ENCODE results near the gene CACNA1B.
A peak's percentile ranks its signal among the peaks of the same experiment; 100 is the strongest.

CACNA1B gene

DNA sequence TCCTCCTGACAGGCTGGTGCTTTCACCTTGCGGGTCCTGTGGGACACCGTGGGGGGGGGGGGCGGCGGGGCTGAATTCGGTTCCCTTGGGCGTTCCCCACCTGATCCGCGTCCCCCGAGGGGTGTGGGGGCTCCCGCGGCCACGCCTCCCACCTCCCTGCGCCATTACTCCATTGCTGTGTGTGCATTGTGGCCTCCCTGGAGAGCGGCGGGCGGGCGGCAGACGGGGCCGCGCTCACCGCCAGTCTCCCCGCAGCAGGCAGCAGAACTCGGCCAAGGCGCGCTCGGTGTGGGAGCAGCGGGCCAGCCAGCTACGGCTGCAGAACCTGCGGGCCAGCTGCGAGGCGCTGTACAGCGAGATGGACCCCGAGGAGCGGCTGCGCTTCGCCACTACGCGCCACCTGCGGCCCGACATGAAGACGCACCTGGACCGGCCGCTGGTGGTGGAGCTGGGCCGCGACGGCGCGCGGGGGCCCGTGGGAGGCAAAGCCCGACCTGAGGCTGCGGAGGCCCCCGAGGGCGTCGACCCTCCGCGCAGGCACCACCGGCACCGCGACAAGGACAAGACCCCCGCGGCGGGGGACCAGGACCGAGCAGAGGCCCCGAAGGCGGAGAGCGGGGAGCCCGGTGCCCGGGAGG lies 145.3 kb downstream of the CACNA1B start:
- H3K4me3 ChIP-seq (ENCODE audit: low read length) = no peak overlapping the region
- H3K79me2 ChIP-seq (ENCODE audit: control insufficient read depth, insufficient read depth, low read length) = no peaks in the 10 kb centered on the region
- no peak overlapping the region for H2BK120ac ChIP-seq (ENCODE audit: low read depth, low read length)
- H3K9ac ChIP-seq (ENCODE audit: low read length) = peak overlapping the region; percentile 51
- no peak overlapping the region for H2AK5ac ChIP-seq (ENCODE audit: low read length)
- H2BK5ac ChIP-seq (ENCODE audit: low read length) = no peak overlapping the region
- peak overlapping the region; percentile 16 for H3K18ac ChIP-seq (ENCODE audit: low read length)
- H3K4me2 ChIP-seq (ENCODE audit: low read length) = peak overlapping the region; percentile 42
- no peak overlapping the region for H2BK15ac ChIP-seq (replicated peaks; ENCODE audit: low read depth)
- no peaks in the 10 kb centered on the region for H3K4me1 ChIP-seq (ENCODE audit: control insufficient read depth, low read depth, low read length)
- no peak overlapping the region for H3K23ac ChIP-seq (ENCODE audit: low read length)
- no peak overlapping the region for H3K27ac ChIP-seq (ENCODE audit: low read depth, low read length)
- no peaks in the 10 kb centered on the region for H3K79me1 ChIP-seq (ENCODE audit: low read length)
- H3K36me3 ChIP-seq (ENCODE audit: control insufficient read depth, insufficient read depth, low read length) = no peaks in the 10 kb centered on the region
- peak; percentile 36 for DNase-seq
- no peak overlapping the region for H4K5ac ChIP-seq (ENCODE audit: low read length)
- H3K27me3 ChIP-seq (ENCODE audit: insufficient read depth, low read length, poor library complexity) = no peaks in the 10 kb centered on the region
- no peak overlapping the region for H3K4ac ChIP-seq (ENCODE audit: low read depth, low read length)
- H4K8ac ChIP-seq (ENCODE audit: low read depth, low read length) = no peak overlapping the region
- no CpG with 5 or more reads among the region's 69 CpGs for WGBS (ENCODE audit: extremely low coverage, insufficient coverage, low lambda C conversion rate)
- peak overlapping the region; percentile 80 for H3K56ac ChIP-seq (ENCODE audit: low read length)

DNA sequence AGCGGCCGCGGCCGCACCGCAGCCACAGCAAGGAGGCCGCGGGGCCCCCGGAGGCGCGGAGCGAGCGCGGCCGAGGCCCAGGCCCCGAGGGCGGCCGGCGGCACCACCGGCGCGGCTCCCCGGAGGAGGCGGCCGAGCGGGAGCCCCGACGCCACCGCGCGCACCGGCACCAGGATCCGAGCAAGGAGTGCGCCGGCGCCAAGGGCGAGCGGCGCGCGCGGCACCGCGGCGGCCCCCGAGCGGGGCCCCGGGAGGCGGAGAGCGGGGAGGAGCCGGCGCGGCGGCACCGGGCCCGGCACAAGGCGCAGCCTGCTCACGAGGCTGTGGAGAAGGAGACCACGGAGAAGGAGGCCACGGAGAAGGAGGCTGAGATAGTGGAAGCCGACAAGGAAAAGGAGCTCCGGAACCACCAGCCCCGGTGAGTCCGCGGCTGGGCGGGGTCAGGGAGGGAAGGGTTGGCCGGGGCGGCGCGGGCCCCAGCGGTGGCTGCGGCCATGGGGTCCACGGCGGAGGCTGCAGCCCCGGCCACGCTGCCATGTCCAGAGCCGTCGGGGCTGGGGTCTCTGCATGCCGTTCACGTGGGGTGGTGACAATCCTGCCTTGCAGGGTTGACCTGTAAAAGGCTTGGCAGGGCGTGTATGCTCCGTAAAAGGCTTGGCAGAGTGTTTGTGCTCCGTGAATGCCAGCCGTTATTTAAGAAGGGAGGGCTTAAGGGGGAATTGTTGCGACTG lies 146.0 kb downstream of the CACNA1B start:
- no peak overlapping the region for H3K27ac ChIP-seq (ENCODE audit: low read depth, low read length)
- H3K27me3 ChIP-seq (ENCODE audit: insufficient read depth, low read length, poor library complexity) = no peaks in the 10 kb centered on the region
- no peak overlapping the region for H2BK5ac ChIP-seq (ENCODE audit: low read length)
- no peak overlapping the region for H3K23ac ChIP-seq (ENCODE audit: low read length)
- WGBS (ENCODE audit: extremely low coverage, insufficient coverage, low lambda C conversion rate) = no CpG with 5 or more reads among the region's 84 CpGs
- no peak overlapping the region for H2BK15ac ChIP-seq (replicated peaks; ENCODE audit: low read depth)
- H3K79me2 ChIP-seq (ENCODE audit: control insufficient read depth, insufficient read depth, low read length) = no peaks in the 10 kb centered on the region
- peak overlapping the region; percentile 6 for H3K4me3 ChIP-seq (ENCODE audit: low read length)
- no peak overlapping the region for H4K5ac ChIP-seq (ENCODE audit: low read length)
- H3K4me2 ChIP-seq (ENCODE audit: low read length) = peak overlapping the region; percentile 42
- no peak overlapping the region for H2AK5ac ChIP-seq (ENCODE audit: low read length)
- peak overlapping the region; percentile 54 for H3K9ac ChIP-seq (ENCODE audit: low read length)
- no peak overlapping the region for H4K8ac ChIP-seq (ENCODE audit: low read depth, low read length)
- no peaks in the 10 kb centered on the region for H3K4me1 ChIP-seq (ENCODE audit: control insufficient read depth, low read depth, low read length)
- no peak overlapping the region for H3K4ac ChIP-seq (ENCODE audit: low read depth, low read length)
- no peak overlapping the region for H2BK120ac ChIP-seq (ENCODE audit: low read depth, low read length)
- no peaks in the 10 kb centered on the region for H3K79me1 ChIP-seq (ENCODE audit: low read length)
- peak overlapping the region; percentile 16 for H3K18ac ChIP-seq (ENCODE audit: low read length)
- peak; percentile 14 for DNase-seq
- no peaks in the 10 kb centered on the region for H3K36me3 ChIP-seq (ENCODE audit: control insufficient read depth, insufficient read depth, low read length)
- H3K56ac ChIP-seq (ENCODE audit: low read length) = peak overlapping the region; percentile 80

- DNase-seq = no peak
- H3K18ac ChIP-seq (ENCODE audit: low read length) = no peak overlapping the region
- no peaks in the 10 kb centered on the region for H3K36me3 ChIP-seq (ENCODE audit: control insufficient read depth, insufficient read depth, low read length)
- H4K8ac ChIP-seq (ENCODE audit: low read depth, low read length) = no peak overlapping the region
- H2BK15ac ChIP-seq (replicated peaks; ENCODE audit: low read depth) = no peak overlapping the region
- no CpG with 5 or more reads among the region's 9 CpGs for WGBS (ENCODE audit: extremely low coverage, insufficient coverage, low lambda C conversion rate)
- no peak overlapping the region for H3K4ac ChIP-seq (ENCODE audit: low read depth, low read length)
- no peak overlapping the region for H2BK120ac ChIP-seq (ENCODE audit: low read depth, low read length)
- H3K9ac ChIP-seq (ENCODE audit: low read length) = peak overlapping the region; percentile 54
- no peaks in the 10 kb centered on the region for H3K4me1 ChIP-seq (ENCODE audit: control insufficient read depth, low read depth, low read length)
- no peak overlapping the region for H3K23ac ChIP-seq (ENCODE audit: low read length)
- H4K5ac ChIP-seq (ENCODE audit: low read length) = no peak overlapping the region
- no peak overlapping the region for H2BK5ac ChIP-seq (ENCODE audit: low read length)
- no peaks in the 10 kb centered on the region for H3K27me3 ChIP-seq (ENCODE audit: insufficient read depth, low read length, poor library complexity)
- H3K4me3 ChIP-seq (ENCODE audit: low read length) = no peak overlapping the region
- peak overlapping the region; percentile 54 for H3K56ac ChIP-seq (ENCODE audit: low read length)
- no peak overlapping the region for H2AK5ac ChIP-seq (ENCODE audit: low read length)
- H3K4me2 ChIP-seq (ENCODE audit: low read length) = no peak overlapping the region
- no peaks in the 10 kb centered on the region for H3K79me2 ChIP-seq (ENCODE audit: control insufficient read depth, insufficient read depth, low read length)
- H3K27ac ChIP-seq (ENCODE audit: low read depth, low read length) = no peak overlapping the region
- H3K79me1 ChIP-seq (ENCODE audit: low read length) = no peaks in the 10 kb centered on the region
Measured at GRCh38 chr9:138024131-138024530, 146.5 kb downstream of the CACNA1B start.

- Histone ChIP-seq H3K36me3 (ENCODE audit: control insufficient read depth, insufficient read depth, low read length) (no peaks in the 10 kb centered on the region), H2BK120ac (ENCODE audit: low read depth, low read length) (no peak overlapping the region), H3K56ac (ENCODE audit: low read length) (no peak overlapping the region), H3K27ac (ENCODE audit: low read depth, low read length) (no peak overlapping the region), H4K8ac (ENCODE audit: low read depth, low read length) (no peak overlapping the region), H3K4me3 (ENCODE audit: low read length) (no peak overlapping the region), H3K4me1 (ENCODE audit: control insufficient read depth, low read depth, low read length) (no peaks in the 10 kb centered on the region), H3K9ac (ENCODE audit: low read length) (no peak overlapping the region), H3K79me2 (ENCODE audit: control insufficient read depth, insufficient read depth, low read length) (no peaks in the 10 kb centered on the region), H3K79me1 (ENCODE audit: low read length) (no peaks in the 10 kb centered on the region), H3K27me3 (ENCODE audit: insufficient read depth, low read length, poor library complexity) (no peaks in the 10 kb centered on the region), H4K5ac (ENCODE audit: low read length) (no peak overlapping the region), H3K4ac (ENCODE audit: low read depth, low read length) (no peak overlapping the region), H3K4me2 (ENCODE audit: low read length) (no peak overlapping the region), H3K18ac (ENCODE audit: low read length) (no peak overlapping the region), H2BK15ac (replicated peaks; ENCODE audit: low read depth) (no peak overlapping the region), H2AK5ac (ENCODE audit: low read length) (no peak overlapping the region), H3K23ac (ENCODE audit: low read length) (no peak overlapping the region), H2BK5ac (ENCODE audit: low read length) (no peak overlapping the region)
- DNase-seq = no peak
- no CpG with 5 or more reads among the region's 11 CpGs for WGBS (ENCODE audit: extremely low coverage, insufficient coverage, low lambda C conversion rate)
Measured at GRCh38 chr9:138024831-138025291, 147.3 kb downstream of the CACNA1B start.

GRCh38 chr9:138025417-138025816 lies 147.8 kb downstream of the CACNA1B start:
- no peaks in the 10 kb centered on the region for H3K27me3 ChIP-seq (ENCODE audit: insufficient read depth, low read length, poor library complexity)
- H3K27ac ChIP-seq (ENCODE audit: low read depth, low read length) = no peak overlapping the region
- H3K56ac ChIP-seq (ENCODE audit: low read length) = no peak overlapping the region
- no peak overlapping the region for H2BK120ac ChIP-seq (ENCODE audit: low read depth, low read length)
- H3K4me2 ChIP-seq (ENCODE audit: low read length) = no peak overlapping the region
- WGBS (ENCODE audit: extremely low coverage, insufficient coverage, low lambda C conversion rate) = no CpG with 5 or more reads among the region's 4 CpGs
- H4K8ac ChIP-seq (ENCODE audit: low read depth, low read length) = no peak overlapping the region
- H3K79me2 ChIP-seq (ENCODE audit: control insufficient read depth, insufficient read depth, low read length) = no peaks in the 10 kb centered on the region
- H3K4me3 ChIP-seq (ENCODE audit: low read length) = no peak overlapping the region
- H3K9ac ChIP-seq (ENCODE audit: low read length) = no peak overlapping the region
- H3K23ac ChIP-seq (ENCODE audit: low read length) = no peak overlapping the region
- no peaks in the 10 kb centered on the region for H3K36me3 ChIP-seq (ENCODE audit: control insufficient read depth, insufficient read depth, low read length)
- no peaks in the 10 kb centered on the region for H3K79me1 ChIP-seq (ENCODE audit: low read length)
- no peak overlapping the region for H2BK5ac ChIP-seq (ENCODE audit: low read length)
- H4K5ac ChIP-seq (ENCODE audit: low read length) = no peak overlapping the region
- H2AK5ac ChIP-seq (ENCODE audit: low read length) = no peak overlapping the region
- H3K4me1 ChIP-seq (ENCODE audit: control insufficient read depth, low read depth, low read length) = no peaks in the 10 kb centered on the region
- no peak for DNase-seq
- no peak overlapping the region for H3K18ac ChIP-seq (ENCODE audit: low read length)
- no peak overlapping the region for H2BK15ac ChIP-seq (replicated peaks; ENCODE audit: low read depth)
- no peak overlapping the region for H3K4ac ChIP-seq (ENCODE audit: low read depth, low read length)
